Memory B cell (primary cell): ENCODE data around the gene SUPT3H.

ENCODE experiments used
- ATAC-seq: fragments of 150-1000 bp; cut with Tn5 transposase; 2 replicates; pipeline ENCODE4 v1.10.0; 2021; ENCODE audit warnings: low read depth, mild to moderate bottlenecking, moderate library complexity
- DNase-seq, 2 donors: peaks; one replicate each; pipeline ENCODE4 v3.0.0; 2022; ENCODE audit warnings: low spot score in 2 of 2
- H3K27ac Mint-ChIP-seq: one replicate; pipeline ENCODE4 v1.8.0; 2022; ENCODE audit warnings: mild to moderate bottlenecking, moderate library complexity, mixed read lengths
- H3K27me3 Mint-ChIP-seq: one replicate; pipeline ENCODE4 v1.8.0; 2022; ENCODE audit warnings: mixed read lengths
- H3K36me3 Mint-ChIP-seq: one replicate; pipeline ENCODE4 v1.8.0; 2022; ENCODE audit warnings: mild to moderate bottlenecking, mixed read lengths
- H3K4me1 Mint-ChIP-seq: one replicate; pipeline ENCODE4 v1.8.0; 2022; ENCODE audit warnings: mixed read lengths
- H3K4me3 Mint-ChIP-seq: one replicate; pipeline ENCODE4 v1.8.0; 2022; ENCODE audit warnings: mild to moderate bottlenecking, moderate library complexity, mixed read lengths
- H3K9me3 Mint-ChIP-seq: one replicate; pipeline ENCODE4 v1.8.0; 2022; ENCODE audit warnings: mixed read lengths

The SUPT3H gene

GRCh38 chr6:45226081-45226480 lies 151.7 kb downstream of the SUPT3H start:
- ATAC-seq (no peak), DNase-seq (no peak)
- Mint-ChIP-seq H3K36me3 (peaks cover 6% of the 10 kb centered on the region), H3K4me1 (peaks cover 3% of the 10 kb centered on the region), H3K27ac (no peak overlapping the region), H3K4me3 (no peak overlapping the region), H3K27me3 (no peaks in the 10 kb centered on the region), H3K9me3 (peaks cover 4% of the 10 kb centered on the region)

GRCh38 chr6:45222380-45222779 lies 155.4 kb downstream of the SUPT3H start:
- Mint-ChIP-seq H3K27me3 (no peaks in the 10 kb centered on the region), H3K9me3 (peaks cover 6% of the 10 kb centered on the region), H3K27ac (no peak overlapping the region), H3K36me3 (peaks cover 10% of the 10 kb centered on the region), H3K4me3 (no peak overlapping the region), H3K4me1 (peaks cover 3% of the 10 kb centered on the region)
- no peak for DNase-seq
- ATAC-seq: no peak

GRCh38 chr6:45215759-45216158 lies 162.0 kb downstream of the SUPT3H start:
- H3K9me3 Mint-ChIP-seq: peaks cover 19% of the 10 kb centered on the region
- H3K27me3 Mint-ChIP-seq: no peaks in the 10 kb centered on the region
- no peak overlapping the region for H3K27ac Mint-ChIP-seq
- H3K4me3 Mint-ChIP-seq: no peak overlapping the region
- DNase-seq (no peak), ATAC-seq (no peak)
- H3K4me1 Mint-ChIP-seq: peaks cover 6% of the 10 kb centered on the region
- peaks cover 27% of the 10 kb centered on the region for H3K36me3 Mint-ChIP-seq

- H3K36me3 Mint-ChIP-seq: peaks cover 30% of the 10 kb centered on the region
- H3K4me3 Mint-ChIP-seq: no peak overlapping the region
- peaks cover 17% of the 10 kb centered on the region for H3K9me3 Mint-ChIP-seq
- no peaks in the 10 kb centered on the region for H3K27me3 Mint-ChIP-seq
- no peak overlapping the region for H3K27ac Mint-ChIP-seq
- DNase-seq (no peak), ATAC-seq (no peak)
- H3K4me1 Mint-ChIP-seq: peaks cover 6% of the 10 kb centered on the region
Measured at GRCh38 chr6:45212976-45213375, 164.8 kb downstream of the SUPT3H start.

- peaks cover 9% of the 10 kb centered on the region for H3K9me3 Mint-ChIP-seq
- peaks cover 22% of the 10 kb centered on the region for H3K36me3 Mint-ChIP-seq
- peaks cover 6% of the 10 kb centered on the region for H3K4me1 Mint-ChIP-seq
- no peak for DNase-seq
- ATAC-seq: no peak
- H3K27me3 Mint-ChIP-seq: no peaks in the 10 kb centered on the region
- no peak overlapping the region for H3K27ac Mint-ChIP-seq
- H3K4me3 Mint-ChIP-seq: no peak overlapping the region
Measured at GRCh38 chr6:45209762-45210161, 168.0 kb downstream of the SUPT3H start.

GRCh38 chr6:45206793-45207492 lies 170.8 kb downstream of the SUPT3H start:
- no peak for DNase-seq
- ATAC-seq: no peak
- H3K27ac Mint-ChIP-seq: no peak overlapping the region
- no peaks in the 10 kb centered on the region for H3K27me3 Mint-ChIP-seq
- no peak overlapping the region for H3K4me3 Mint-ChIP-seq
- peaks cover 19% of the 10 kb centered on the region for H3K36me3 Mint-ChIP-seq
- peaks cover 9% of the 10 kb centered on the region for H3K9me3 Mint-ChIP-seq
- no peaks in the 10 kb centered on the region for H3K4me1 Mint-ChIP-seq

GRCh38 chr6:45201484-45201883 lies 176.2 kb downstream of the SUPT3H start:
- peaks cover 3% of the 10 kb centered on the region for H3K36me3 Mint-ChIP-seq
- ATAC-seq (no peak), DNase-seq (no peak)
- H3K4me3 Mint-ChIP-seq: no peak overlapping the region
- peaks cover 1% of the 10 kb centered on the region for H3K9me3 Mint-ChIP-seq
- no peaks in the 10 kb centered on the region for H3K4me1 Mint-ChIP-seq
- no peak overlapping the region for H3K27ac Mint-ChIP-seq
- no peaks in the 10 kb centered on the region for H3K27me3 Mint-ChIP-seq

- ATAC-seq (no peak), DNase-seq (no peak)
- H3K4me1 Mint-ChIP-seq: no peaks in the 10 kb centered on the region
- no peak overlapping the region for H3K4me3 Mint-ChIP-seq
- no peaks in the 10 kb centered on the region for H3K9me3 Mint-ChIP-seq
- H3K27me3 Mint-ChIP-seq: no peaks in the 10 kb centered on the region
- H3K36me3 Mint-ChIP-seq: no peaks in the 10 kb centered on the region
- no peak overlapping the region for H3K27ac Mint-ChIP-seq
Measured at GRCh38 chr6:45200510-45200909, 177.2 kb downstream of the SUPT3H start.

GRCh38 chr6:45199554-45199953 lies 178.2 kb downstream of the SUPT3H start:
- Mint-ChIP-seq H3K27ac (no peak overlapping the region), H3K36me3 (no peaks in the 10 kb centered on the region), H3K9me3 (no peaks in the 10 kb centered on the region), H3K4me1 (no peaks in the 10 kb centered on the region), H3K27me3 (no peaks in the 10 kb centered on the region), H3K4me3 (no peak overlapping the region)
- ATAC-seq (no peak), DNase-seq (no peak)

GRCh38 chr6:45196121-45196520 lies 181.6 kb downstream of the SUPT3H start:
- Mint-ChIP-seq H3K36me3 (no peaks in the 10 kb centered on the region), H3K27me3 (no peaks in the 10 kb centered on the region), H3K4me1 (no peaks in the 10 kb centered on the region), H3K4me3 (no peak overlapping the region), H3K9me3 (no peaks in the 10 kb centered on the region), H3K27ac (no peak overlapping the region)
- ATAC-seq (no peak), DNase-seq (no peak)

GRCh38 chr6:45195137-45195536 lies 182.6 kb downstream of the SUPT3H start:
- no peaks in the 10 kb centered on the region for H3K4me1 Mint-ChIP-seq
- H3K27ac Mint-ChIP-seq: no peak overlapping the region
- H3K36me3 Mint-ChIP-seq: no peaks in the 10 kb centered on the region
- no peaks in the 10 kb centered on the region for H3K9me3 Mint-ChIP-seq
- no peak for ATAC-seq
- no peak for DNase-seq
- H3K27me3 Mint-ChIP-seq: no peaks in the 10 kb centered on the region
- no peak overlapping the region for H3K4me3 Mint-ChIP-seq

GRCh38 chr6:45192556-45192955 lies 185.2 kb downstream of the SUPT3H start:
- Mint-ChIP-seq H3K4me3 (no peak overlapping the region), H3K9me3 (no peaks in the 10 kb centered on the region)
- DNase-seq: no peak

GRCh38 chr6:45191414-45191813 lies 186.3 kb downstream of the SUPT3H start:
- Mint-ChIP-seq H3K4me1 (no peaks in the 10 kb centered on the region), H3K27me3 (no peaks in the 10 kb centered on the region), H3K4me3 (no peak overlapping the region), H3K27ac (no peak overlapping the region), H3K9me3 (no peaks in the 10 kb centered on the region), H3K36me3 (no peaks in the 10 kb centered on the region)
- DNase-seq: no peak
- no peak for ATAC-seq

More at GRCh38 chr6:45192556-45192955, 185.2 kb downstream of the SUPT3H start:
- H3K4me1 Mint-ChIP-seq: no peaks in the 10 kb centered on the region
- H3K27ac Mint-ChIP-seq: no peak overlapping the region
- H3K27me3 Mint-ChIP-seq: no peaks in the 10 kb centered on the region
- no peak for ATAC-seq
- no peaks in the 10 kb centered on the region for H3K36me3 Mint-ChIP-seq

GRCh38 chr6:45187836-45188235 lies 189.9 kb downstream of the SUPT3H start:
- no peaks in the 10 kb centered on the region for H3K36me3 Mint-ChIP-seq
- H3K4me1 Mint-ChIP-seq: peaks cover 9% of the 10 kb centered on the region
- ATAC-seq (no peak), DNase-seq (no peak)
- no peak overlapping the region for H3K27ac Mint-ChIP-seq
- no peak overlapping the region for H3K4me3 Mint-ChIP-seq
- no peaks in the 10 kb centered on the region for H3K9me3 Mint-ChIP-seq
- no peaks in the 10 kb centered on the region for H3K27me3 Mint-ChIP-seq
